SK-N-MC (cell line): ENCODE data around the gene SNX2.

Experiments used
- EZH2 ChIP-seq: fragments of 200-600 bp; sonication (generic); IDR thresholded peaks from one replicate; pipeline ENCODE4 v1.6.1; 2017; ENCODE audit warnings: antibody characterized with exemption
- POLR2AphosphoS5 ChIP-seq: IDR thresholded peaks from 2 replicates; pipeline ENCODE4 v1.6.1; 2012; ENCODE audit warnings: mild to moderate bottlenecking, low read depth, low read length, borderline replicate concordance

DNA sequence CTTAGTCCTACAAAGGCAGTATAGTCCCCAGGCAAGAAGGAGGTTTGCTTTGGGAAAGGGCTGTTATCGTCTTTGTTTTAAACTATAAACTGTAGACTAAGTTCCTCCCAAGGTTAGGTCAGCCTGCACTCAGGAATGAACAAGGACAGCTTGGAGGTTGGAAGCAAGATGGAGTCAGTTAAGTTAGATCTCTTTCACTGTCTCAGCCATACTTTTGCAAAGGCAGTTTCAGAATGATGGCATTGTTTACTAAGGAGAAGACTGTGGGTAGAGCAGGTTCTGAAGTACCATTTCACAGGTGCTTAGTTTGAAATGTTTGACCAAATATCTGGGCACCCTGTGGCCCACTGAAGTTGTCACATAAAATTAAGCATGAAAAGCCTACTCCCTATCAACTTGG is 90.0 kb downstream of the SNX2 start:
- no peak for TF ChIP-seq POLR2AphosphoS5
- TF ChIP-seq EZH2: no peak
